GM18499 (cell line): ENCODE results near the gene PFN4.
A peak's percentile ranks its signal among the peaks of the same experiment; 100 is the strongest.

Experiments
- ATAC-seq: cut with Tn5 transposase; IDR thresholded peaks from one replicate; pipeline ENCODE4 v1.9.1; 2021; ENCODE audit warnings: moderate number of reproducible peaks; ENCODE audit not compliant: insufficient read depth, unreplicated experiment

The PFN4 gene

DNA sequence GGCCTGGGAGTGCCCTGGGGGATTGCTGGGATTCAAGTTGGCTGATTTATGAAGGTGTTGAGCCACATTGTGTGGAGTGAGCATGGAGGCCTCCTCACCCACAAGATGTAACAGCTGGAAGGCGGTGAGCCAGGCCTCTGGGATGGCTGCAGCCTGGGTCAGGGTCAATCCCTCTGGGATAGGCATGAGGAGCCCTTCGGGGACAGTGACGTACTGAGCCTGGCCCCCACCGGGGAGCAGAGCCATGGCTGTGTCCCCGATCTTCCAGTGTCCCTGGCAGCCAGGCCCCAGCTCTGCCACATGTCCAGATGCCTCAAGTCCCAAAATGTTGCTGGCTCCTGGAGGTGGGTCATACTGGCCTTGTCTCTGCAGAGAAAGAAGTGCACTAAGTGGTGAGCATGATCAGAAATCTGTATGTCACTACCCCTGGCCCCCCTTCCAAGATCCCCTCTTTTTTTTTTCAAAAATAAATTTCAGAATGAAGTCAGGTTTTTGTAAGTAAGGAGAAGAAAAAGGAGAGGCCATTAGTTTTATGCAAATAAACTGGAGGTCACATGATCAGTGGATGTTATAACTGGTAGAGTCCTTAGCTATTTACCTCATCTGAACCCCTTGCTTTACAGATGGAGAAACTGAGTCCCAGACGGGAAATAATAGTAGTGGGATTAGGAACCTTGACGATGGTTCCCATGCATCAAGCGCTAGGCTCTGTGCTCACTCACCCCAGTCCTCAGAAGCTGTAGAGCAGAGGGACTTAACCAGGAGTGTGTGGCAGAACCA is 40.2 kb downstream of the PFN4 start:
- no peak for ATAC-seq

DNA sequence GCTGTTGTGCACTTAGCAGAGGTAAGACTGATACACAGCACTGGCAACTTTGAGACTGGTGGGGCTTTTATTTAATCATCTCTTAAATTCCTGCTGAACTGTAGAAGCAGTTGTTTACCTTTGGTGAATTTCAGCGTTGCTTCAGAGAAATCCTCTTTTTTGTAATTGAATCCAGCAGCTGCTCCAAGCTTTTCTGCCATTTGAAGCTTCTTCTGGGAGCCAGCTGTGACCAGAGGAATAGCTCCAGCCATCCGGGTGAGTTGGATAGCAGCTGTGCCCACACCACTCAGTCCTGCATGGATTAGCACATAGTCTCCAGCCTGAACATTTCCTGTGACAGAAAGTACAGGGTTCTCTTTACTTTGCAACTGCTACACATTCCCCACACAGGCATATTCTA is 42.4 kb downstream of the PFN4 start:
- no peak for ATAC-seq

DNA sequence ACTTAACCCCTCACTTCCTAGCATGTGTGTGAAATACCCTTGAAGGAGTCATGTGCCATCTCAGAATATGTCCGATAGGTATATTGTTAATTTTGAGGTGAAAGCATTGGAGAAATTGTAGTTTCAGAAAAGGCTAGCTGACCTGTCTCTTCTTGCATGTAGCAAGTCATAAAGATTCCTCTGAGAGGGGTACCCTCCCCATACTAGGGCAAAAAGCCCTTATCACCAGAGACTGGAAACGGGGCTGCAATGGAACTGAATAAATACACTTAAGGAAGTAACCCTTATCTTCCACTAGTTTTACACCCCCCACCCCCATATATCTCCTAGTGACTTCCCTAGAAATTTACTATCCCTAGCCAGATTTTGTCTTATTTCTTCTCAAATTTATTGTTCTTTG is 45.3 kb downstream of the PFN4 start:
- no peak for ATAC-seq

DNA sequence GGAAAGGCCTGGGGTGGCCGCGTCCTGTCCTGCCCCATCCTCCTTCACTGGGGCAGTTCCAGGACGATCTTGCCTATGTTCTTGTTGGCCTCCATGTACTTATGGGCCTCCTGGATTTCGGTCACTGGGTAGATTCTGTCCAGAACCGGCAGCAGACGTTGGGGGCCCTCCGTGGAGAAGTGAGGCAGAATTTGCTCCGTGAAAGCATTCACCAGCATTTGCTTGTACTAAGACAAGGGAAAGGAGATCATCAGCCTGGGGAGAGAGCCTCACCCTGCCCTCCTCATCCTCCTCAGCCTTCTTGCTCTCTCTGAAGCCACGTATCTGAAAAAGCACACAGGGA is 45.6 kb downstream of the PFN4 start:
- ATAC-seq, result no peak

DNA sequence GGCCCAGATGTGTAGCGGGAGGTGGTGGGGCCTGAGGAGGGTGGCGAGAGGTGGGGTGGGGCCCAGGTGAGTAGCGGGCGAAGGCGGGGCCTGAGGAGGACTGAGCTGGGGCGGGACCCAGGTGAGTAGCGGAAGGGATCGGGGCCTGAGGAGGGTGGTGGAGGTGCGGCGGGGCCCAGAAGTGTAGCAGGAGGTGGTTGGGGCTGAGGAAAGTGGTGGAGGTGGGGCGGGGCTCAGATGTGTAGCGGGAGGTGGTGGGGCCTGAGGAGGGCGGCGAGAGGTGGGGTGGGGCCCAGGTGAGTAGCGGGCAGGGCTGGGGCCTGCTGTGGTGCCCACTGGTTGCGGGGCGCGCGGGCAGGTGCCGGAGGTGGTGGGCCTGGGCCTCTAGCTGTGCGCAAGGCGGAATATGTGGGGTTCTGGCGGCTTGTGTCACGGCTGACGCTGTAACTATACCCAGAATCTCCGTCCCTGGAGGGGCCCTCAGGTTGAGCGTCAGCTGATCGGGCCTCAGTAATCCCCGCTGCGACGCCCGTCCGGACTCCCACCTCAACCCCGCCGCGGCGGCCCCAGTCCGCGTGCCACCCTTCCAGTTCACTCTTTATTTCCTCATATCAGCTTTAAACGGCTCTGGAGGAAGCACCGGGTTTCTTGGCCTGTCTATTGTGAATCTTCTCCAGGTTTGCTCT is 46.1 kb downstream of the PFN4 start:
- ATAC-seq, result no peak

DNA sequence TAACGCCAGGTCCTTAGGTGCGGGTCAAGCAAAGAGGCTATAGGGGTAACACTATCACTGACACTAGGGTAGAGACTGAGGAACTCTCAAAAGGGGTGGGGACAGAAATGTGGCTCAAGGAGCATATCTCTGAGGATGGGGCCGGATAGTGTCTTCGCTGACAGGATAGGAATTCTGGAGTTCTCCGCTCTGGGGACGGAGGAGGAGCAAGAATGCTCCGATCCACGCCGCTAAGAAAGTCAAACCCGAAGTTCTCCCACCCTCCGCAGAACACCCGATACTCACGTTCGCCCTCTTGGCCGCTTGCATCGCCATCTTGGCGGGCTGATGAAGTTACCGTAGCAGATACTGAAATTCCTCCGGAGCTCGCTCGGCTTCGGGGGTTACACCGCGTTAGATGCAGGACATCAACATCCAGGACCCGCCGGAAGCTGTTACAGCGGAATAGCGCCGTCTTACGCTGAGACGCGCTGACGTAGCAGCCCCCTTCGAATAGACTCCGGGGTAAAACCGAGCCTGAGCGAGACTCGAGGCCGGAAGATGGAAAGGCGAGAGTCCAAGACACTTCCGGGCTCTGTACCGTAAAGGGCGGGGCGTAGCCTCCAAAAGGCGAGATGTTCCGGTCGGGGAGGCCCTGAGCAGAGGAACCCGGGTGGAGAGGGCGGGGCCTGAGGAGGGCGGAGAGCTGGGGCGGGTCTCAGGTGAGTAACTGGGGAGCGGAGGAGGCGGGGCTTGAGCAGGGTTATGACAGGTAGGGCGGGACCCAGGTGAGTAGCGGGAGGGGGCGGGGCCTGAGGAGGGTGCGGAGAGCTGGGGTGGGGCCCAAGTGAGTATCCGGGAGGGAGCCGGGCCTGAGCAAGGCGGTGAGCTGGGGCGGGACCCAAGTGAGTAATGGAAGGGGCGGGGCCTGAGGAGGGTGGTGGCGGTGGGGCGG is 47.0 kb downstream of the PFN4 start, which contains the start of gene SF3B6:
Gene SF3B6, minus strand, starts transcription at position 412 of the 934 bp plus-strand sequence. Its CDS starts 97 bp downstream, at position 315.
- ATAC-seq, result peak; percentile 92

DNA sequence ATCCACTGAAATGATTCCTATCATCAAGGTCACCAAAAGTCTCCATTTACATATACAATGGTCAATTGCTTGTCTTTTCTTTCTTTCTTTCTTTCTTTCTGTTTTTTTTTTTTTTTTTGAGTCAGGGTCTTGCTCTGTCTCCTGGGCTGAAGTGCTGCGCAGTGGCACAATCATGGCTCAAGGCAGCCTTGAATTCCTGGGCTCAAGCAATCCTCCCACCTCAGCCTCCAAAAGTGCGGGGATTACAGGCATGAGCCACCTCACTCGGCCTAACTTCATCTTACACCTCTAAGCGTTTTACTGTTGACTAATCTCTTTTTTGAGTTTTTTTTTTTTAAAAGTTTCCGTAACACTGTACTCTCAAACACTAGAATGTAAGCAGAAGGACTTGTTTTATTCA is 47.9 kb downstream of the PFN4 start:
- ATAC-seq, result no peak

DNA sequence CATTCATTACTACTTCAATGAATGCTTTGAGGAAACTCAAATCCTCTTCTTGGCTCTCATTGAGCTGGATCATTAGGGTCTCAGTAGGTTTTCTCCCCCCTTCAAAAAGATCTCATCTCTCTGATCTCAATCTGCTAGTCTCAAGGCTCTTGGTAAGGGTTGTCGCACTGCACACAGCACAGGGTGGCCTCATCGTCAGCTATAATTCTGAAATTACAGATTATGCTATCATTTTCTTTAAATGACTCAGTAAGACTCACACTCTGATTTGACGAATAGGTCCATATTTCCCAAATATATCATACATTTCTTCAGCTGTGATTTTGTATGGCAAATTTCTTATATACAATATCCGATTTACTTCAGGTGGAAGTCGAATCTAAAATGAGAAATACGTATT is 49.3 kb downstream of the PFN4 start:
- ATAC-seq, result no peak

DNA sequence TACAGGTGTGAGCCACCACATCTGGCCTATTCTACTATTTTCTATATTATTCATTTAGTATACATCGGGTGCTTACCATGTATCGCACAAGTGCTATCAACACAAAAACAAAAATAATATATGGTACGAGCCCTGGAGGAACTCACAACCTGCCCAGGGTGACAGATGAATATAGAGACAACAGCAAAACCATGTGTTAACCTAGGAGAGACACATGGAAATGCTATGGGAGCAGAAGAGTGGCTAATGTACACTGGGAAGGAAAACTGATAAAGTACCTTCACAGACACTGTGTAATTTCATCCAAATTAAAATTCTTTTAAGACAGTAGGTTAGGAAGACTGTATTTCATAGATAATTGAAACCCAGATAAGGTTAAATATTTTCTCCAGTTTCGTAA is 50.9 kb downstream of the PFN4 start:
- ATAC-seq, result no peak

DNA sequence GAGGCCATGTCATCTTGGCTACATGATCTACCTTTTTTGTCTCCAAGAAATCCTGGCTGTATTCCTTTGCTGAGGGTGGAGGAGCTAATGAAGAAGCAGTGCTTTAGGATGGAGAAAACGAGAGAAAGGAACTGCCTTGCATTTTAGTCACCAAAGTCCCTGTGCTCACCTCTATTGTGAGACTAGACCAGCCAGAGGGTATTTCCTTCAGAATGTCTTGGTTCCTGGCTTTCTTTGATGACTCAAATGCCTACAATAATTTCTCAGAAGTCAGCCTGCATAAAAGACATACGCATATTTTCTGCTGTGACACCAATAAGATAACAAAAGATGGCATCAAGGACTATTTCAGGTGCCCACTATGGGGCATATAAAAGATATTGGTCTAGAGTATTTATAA is 57.8 kb downstream of the PFN4 start:
- no peak for ATAC-seq
